HepG2 (cell line): ENCODE measurements around the gene HES7. TPM values are rescaled to one million over a fixed set of nuclear protein-coding genes. Genes with fewer than 3 reads are reported as not detected.

Experiments
- AGO1 ChIP-seq: fragments of 200-400 bp; formaldehyde crosslinking; IDR thresholded peaks from 2 replicates; pipeline ENCODE4 v1.6.1; 2017; ENCODE audit warnings: mild to moderate bottlenecking, low read depth, low read length, moderate library complexity; ENCODE audit not compliant: poor library complexity, severe bottlenecking
- AKAP8 ChIP-seq: sonication (generic); formaldehyde crosslinking; IDR thresholded peaks from 2 replicates; pipeline ENCODE4 v1.5.1; 2020; ENCODE audit warnings: mild to moderate bottlenecking, missing genetic modification reagents
- JARID2 ChIP-seq: sonication (generic); formaldehyde crosslinking; IDR thresholded peaks from 2 replicates; pipeline ENCODE4 v1.8.1; 2023; ENCODE audit warnings: missing genetic modification reagents, inconsistent platforms; ENCODE audit not compliant: insufficient replicate concordance
- PHF21A ChIP-seq: sonication (generic); formaldehyde crosslinking; IDR thresholded peaks from 2 replicates; pipeline ENCODE4 v1.5.0; 2020; ENCODE audit warnings: mild to moderate bottlenecking, missing genetic modification reagents
- RBAK ChIP-seq: sonication (generic); formaldehyde crosslinking; IDR thresholded peaks from 2 replicates; pipeline ENCODE4 v1.5.1; 2020; ENCODE audit warnings: mild to moderate bottlenecking, missing genetic modification reagents
- SETDB1 ChIP-seq: sonication (generic); formaldehyde crosslinking; IDR thresholded peaks from 2 replicates; pipeline ENCODE4 v1.5.1; 2020; ENCODE audit warnings: missing genetic modification reagents, mild to moderate bottlenecking, borderline replicate concordance
- SIN3A ChIP-seq: IDR thresholded peaks from 2 replicates; pipeline ENCODE4 v1.6.1; 2011; ENCODE audit warnings: low read depth, mild to moderate bottlenecking, control low read depth, low read length, borderline replicate concordance
- SRF ChIP-seq: IDR thresholded peaks from 2 replicates; pipeline ENCODE4 v1.6.1; 2011; ENCODE audit warnings: mild to moderate bottlenecking, low read depth, low read length, moderate library complexity
- ZBTB7A ChIP-seq: sonication (generic); formaldehyde crosslinking; IDR thresholded peaks from 2 replicates; pipeline ENCODE4 v1.8.0; 2022; ENCODE audit warnings: mild to moderate bottlenecking, missing genetic modification reagents
- ZNF235 ChIP-seq: sonication (generic); formaldehyde crosslinking; IDR thresholded peaks from 2 replicates; pipeline ENCODE4 v1.8.1; 2023; ENCODE audit warnings: mild to moderate bottlenecking, missing genetic modification reagents, borderline replicate concordance
- ZNF749 ChIP-seq: sonication (generic); formaldehyde crosslinking; IDR thresholded peaks from 2 replicates; pipeline ENCODE4 v1.8.0; 2022; ENCODE audit warnings: mild to moderate bottlenecking, missing genetic modification reagents, moderate library complexity, borderline replicate concordance
- ZNF768 ChIP-seq: sonication (generic); formaldehyde crosslinking; IDR thresholded peaks from 2 replicates; pipeline ENCODE4 v1.4.0; 2020; ENCODE audit warnings: missing genetic modification reagents
- polyA plus RNA-seq, 8 experiments: library from polyadenylated mRNA; depleted of rRNA in 3 of 8; stranded (reverse) in 7 of 8; unstranded in 1 of 8; fragments of >200 nt; fragmentation: Illumina TruSeq in 4 of 8; extraction: Trizol in 4 of 8; gene quantifications; 2 replicates each; pipeline versions ENCODE4 v1.2.1 to v1.2.3, GENCODE V29; 2011 to 2016; ENCODE audit warnings: low read depth in 4 of 8, missing spikeins in 1 of 8, mixed read lengths in 1 of 8; ENCODE audit not compliant: insufficient read depth in 1 of 8
- total RNA-seq, 5 experiments: library from RNA; depleted of rRNA; stranded (reverse); fragments of >200 nt; fragmentation: Illumina TruSeq; extraction: Trizol; gene quantifications; 2 replicates each; pipeline ENCODE4 v1.2.3, GENCODE V29; 2016; ENCODE audit warnings: low read depth in 1 of 5
- TF ChIP-seq, protein P1 (sequence below): sonication (generic); formaldehyde crosslinking; IDR thresholded peaks from 2 replicates; pipeline ENCODE4 v1.4.0; 2020; ENCODE audit warnings: missing genetic modification reagents, borderline replicate concordance
- TF ChIP-seq, protein P2 (sequence below): sonication (generic); formaldehyde crosslinking; IDR thresholded peaks from 2 replicates; pipeline ENCODE4 v1.4.0; 2020; ENCODE audit warnings: missing genetic modification reagents
- TF ChIP-seq, protein P3 (sequence below): IDR thresholded peaks from 2 replicates; pipeline ENCODE4 v1.6.1; 2016; ENCODE audit warnings: missing compliant biosample characterization, missing genetic modification reagents, borderline replicate concordance
- TF ChIP-seq, protein P4 (sequence below): sonication (generic); formaldehyde crosslinking; IDR thresholded peaks from 2 replicates; pipeline ENCODE4 v1.5.0; 2020; ENCODE audit warnings: missing genetic modification reagents
- TF ChIP-seq, protein P5 (sequence below): sonication (generic); formaldehyde crosslinking; IDR thresholded peaks from 2 replicates; pipeline ENCODE4 v1.4.0; 2020; ENCODE audit warnings: missing genetic modification reagents, borderline replicate concordance
- TF ChIP-seq, protein P6 (sequence below): fragments of 450-650 bp; IDR thresholded peaks from 2 replicates; pipeline ENCODE4 v1.6.1; 2016

The HES7 gene
- total and polyA plus RNA-seq, 2 of the 13 experiments (the other 11 are each of a cell fraction or from before 2014, with no cell fraction given), result not detected

DNA sequence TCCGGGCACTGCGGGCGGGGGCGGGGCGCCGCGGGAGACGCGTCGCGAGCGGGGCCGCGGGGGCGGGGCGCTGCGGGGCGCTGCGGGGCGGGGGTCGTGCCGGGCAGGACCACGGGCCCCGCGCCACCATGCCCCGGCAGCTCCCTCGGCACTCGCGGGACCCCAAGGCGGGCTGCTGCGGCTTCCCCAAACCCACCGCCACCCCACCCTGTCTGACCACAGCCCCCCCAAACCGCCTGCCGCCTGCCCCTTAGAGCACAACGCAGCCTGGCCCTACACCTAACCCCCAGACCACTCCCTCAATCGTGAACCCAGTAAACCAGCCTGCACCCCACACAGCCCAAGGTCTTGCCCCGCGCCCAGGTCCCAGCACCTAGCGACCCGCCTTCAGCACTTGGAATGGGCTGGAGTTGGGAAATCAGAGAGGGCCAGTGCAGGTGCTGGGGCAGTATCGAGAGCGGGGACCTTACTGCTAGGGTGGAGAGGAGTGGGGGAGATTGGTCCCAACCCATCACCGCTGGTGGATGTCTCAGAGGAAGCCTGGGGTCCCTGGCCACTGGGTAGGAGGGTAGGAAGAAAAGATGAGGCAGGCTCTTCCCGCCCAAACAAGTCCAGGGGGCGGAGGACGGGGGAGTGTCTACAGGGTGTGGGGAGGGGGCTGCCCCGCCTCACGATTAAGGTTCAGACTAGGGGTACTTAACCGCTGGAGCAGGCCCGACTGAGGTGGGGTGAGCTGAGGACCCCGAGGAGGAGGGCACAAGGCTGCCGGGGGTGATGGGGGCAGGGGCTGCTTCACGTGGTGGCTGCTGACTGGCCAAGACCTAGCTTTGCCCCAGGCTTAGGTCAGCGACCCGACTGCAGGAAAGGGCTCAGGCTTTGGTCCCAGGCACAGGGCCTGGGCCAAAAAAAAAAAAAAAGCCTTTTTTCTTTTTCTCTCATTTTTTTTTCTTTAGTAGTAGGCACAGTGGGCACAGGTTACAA, 39.4 kb upstream of the HES7 start (continued):
- TF ChIP-seq, protein P1, sequence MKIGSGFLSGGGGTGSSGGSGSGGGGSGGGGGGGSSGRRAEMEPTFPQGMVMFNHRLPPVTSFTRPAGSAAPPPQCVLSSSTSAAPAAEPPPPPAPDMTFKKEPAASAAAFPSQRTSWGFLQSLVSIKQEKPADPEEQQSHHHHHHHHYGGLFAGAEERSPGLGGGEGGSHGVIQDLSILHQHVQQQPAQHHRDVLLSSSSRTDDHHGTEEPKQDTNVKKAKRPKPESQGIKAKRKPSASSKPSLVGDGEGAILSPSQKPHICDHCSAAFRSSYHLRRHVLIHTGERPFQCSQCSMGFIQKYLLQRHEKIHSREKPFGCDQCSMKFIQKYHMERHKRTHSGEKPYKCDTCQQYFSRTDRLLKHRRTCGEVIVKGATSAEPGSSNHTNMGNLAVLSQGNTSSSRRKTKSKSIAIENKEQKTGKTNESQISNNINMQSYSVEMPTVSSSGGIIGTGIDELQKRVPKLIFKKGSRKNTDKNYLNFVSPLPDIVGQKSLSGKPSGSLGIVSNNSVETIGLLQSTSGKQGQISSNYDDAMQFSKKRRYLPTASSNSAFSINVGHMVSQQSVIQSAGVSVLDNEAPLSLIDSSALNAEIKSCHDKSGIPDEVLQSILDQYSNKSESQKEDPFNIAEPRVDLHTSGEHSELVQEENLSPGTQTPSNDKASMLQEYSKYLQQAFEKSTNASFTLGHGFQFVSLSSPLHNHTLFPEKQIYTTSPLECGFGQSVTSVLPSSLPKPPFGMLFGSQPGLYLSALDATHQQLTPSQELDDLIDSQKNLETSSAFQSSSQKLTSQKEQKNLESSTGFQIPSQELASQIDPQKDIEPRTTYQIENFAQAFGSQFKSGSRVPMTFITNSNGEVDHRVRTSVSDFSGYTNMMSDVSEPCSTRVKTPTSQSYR (CRISPR knock-in tag), result peak; percentile 53; the same call in 1 of the 2 replicates
- TF ChIP-seq PHF21A (CRISPR knock-in tag) (no peak), SRF (no peak), ZNF235 (CRISPR knock-in tag) (peak; percentile 26; the same call in 1 of the 2 replicates), ZNF749 (CRISPR knock-in tag) (peak; percentile 20; the same call in 1 of the 2 replicates), RBAK (CRISPR knock-in tag) (no peak), JARID2 (no peak), SETDB1 (CRISPR knock-in tag) (no peak), AKAP8 (CRISPR knock-in tag) (no peak), AGO1 (peak; percentile 3), ZNF768 (CRISPR knock-in tag) (peak; percentile 66), ZBTB7A (CRISPR knock-in tag) (peak; percentile 79), SIN3A (0 out of 2 replicates have a peak, but pooled peaks have one; percentile 20)
- TF ChIP-seq, protein P2, sequence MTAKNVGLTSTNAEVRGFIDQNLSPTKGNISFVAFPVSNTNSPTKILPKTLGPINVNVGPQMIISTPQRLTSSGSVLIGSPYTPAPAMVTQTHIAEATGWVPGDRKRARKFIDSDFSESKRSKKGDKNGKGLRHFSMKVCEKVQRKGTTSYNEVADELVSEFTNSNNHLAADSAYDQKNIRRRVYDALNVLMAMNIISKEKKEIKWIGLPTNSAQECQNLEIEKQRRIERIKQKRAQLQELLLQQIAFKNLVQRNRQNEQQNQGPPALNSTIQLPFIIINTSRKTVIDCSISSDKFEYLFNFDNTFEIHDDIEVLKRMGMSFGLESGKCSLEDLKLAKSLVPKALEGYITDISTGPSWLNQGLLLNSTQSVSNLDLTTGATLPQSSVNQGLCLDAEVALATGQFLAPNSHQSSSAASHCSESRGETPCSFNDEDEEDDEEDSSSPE (CRISPR knock-in tag), result peak; percentile 49; the same call in 1 of the 2 replicates
- TF ChIP-seq, protein P3, sequence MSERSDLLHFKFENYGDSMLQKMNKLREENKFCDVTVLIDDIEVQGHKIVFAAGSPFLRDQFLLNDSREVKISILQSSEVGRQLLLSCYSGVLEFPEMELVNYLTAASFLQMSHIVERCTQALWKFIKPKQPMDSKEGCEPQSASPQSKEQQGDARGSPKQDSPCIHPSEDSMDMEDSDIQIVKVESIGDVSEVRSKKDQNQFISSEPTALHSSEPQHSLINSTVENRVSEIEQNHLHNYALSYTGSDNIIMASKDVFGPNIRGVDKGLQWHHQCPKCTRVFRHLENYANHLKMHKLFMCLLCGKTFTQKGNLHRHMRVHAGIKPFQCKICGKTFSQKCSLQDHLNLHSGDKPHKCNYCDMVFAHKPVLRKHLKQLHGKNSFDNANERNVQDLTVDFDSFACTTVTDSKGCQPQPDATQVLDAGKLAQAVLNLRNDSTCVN (CRISPR knock-in tag), result no peak
- TF ChIP-seq, protein P4, sequence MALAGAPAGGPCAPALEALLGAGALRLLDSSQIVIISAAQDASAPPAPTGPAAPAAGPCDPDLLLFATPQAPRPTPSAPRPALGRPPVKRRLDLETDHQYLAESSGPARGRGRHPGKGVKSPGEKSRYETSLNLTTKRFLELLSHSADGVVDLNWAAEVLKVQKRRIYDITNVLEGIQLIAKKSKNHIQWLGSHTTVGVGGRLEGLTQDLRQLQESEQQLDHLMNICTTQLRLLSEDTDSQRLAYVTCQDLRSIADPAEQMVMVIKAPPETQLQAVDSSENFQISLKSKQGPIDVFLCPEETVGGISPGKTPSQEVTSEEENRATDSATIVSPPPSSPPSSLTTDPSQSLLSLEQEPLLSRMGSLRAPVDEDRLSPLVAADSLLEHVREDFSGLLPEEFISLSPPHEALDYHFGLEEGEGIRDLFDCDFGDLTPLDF (CRISPR knock-in tag), result 0 out of 2 replicates have a peak, but pooled peaks have one; percentile 14
- TF ChIP-seq, protein P5, sequence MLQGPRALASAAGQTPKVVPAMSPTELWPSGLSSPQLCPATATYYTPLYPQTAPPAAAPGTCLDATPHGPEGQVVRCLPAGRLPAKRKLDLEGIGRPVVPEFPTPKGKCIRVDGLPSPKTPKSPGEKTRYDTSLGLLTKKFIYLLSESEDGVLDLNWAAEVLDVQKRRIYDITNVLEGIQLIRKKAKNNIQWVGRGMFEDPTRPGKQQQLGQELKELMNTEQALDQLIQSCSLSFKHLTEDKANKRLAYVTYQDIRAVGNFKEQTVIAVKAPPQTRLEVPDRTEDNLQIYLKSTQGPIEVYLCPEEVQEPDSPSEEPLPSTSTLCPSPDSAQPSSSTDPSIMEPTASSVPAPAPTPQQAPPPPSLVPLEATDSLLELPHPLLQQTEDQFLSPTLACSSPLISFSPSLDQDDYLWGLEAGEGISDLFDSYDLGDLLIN (CRISPR knock-in tag), result 0 out of 2 replicates have a peak, but pooled peaks have one; percentile 16
- TF ChIP-seq, protein P6, sequence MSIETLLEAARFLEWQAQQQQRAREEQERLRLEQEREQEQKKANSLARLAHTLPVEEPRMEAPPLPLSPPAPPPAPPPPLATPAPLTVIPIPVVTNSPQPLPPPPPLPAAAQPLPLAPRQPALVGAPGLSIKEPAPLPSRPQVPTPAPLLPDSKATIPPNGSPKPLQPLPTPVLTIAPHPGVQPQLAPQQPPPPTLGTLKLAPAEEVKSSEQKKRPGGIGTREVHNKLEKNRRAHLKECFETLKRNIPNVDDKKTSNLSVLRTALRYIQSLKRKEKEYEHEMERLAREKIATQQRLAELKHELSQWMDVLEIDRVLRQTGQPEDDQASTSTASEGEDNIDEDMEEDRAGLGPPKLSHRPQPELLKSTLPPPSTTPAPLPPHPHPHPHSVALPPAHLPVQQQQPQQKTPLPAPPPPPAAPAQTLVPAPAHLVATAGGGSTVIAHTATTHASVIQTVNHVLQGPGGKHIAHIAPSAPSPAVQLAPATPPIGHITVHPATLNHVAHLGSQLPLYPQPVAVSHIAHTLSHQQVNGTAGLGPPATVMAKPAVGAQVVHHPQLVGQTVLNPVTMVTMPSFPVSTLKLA, result no peak
